Keratinocyte (primary cell): ENCODE results near the gene NES. TPM values are rescaled to one million over a fixed set of nuclear protein-coding genes. Genes with fewer than 3 reads are reported as not detected.

ENCODE experiments used
- DNase-seq: peaks from one replicate; pipeline ENCODE4 v3.0.0-alpha.2; 2011; ENCODE audit warnings: low read depth, missing footprints, low spot score
- FAIRE-seq: peaks from 2 replicates; lab custom pipeline; 2011; peaks lifted over from hg19 to GRCh38; lab: Jason Lieb, UNC
- H2AFZ ChIP-seq: 2 replicates; pipeline ENCODE4 v1.6.0; 2012; ENCODE audit warnings: low read length, control low read depth, inconsistent platforms; ENCODE audit not compliant: control insufficient read depth
- H3K27ac ChIP-seq: 2 replicates; pipeline ENCODE4 v1.5.1; 2011; ENCODE audit warnings: low read length; ENCODE audit not compliant: control insufficient read depth, insufficient read depth
- H3K27me3 ChIP-seq: 3 replicates; pipeline ENCODE4 v1.6.0; 2011; ENCODE audit warnings: low read length; ENCODE audit not compliant: control insufficient read depth, insufficient read depth; ENCODE audit errors: extremely low read depth
- H3K36me3 ChIP-seq, 2 experiments: 2 replicates in 1 of 2; 3 replicates in 1 of 2; pipeline ENCODE4 v1.5.1; 2011; ENCODE audit warnings: low read length in 2 of 2, mild to moderate bottlenecking in 1 of 2; ENCODE audit not compliant: control insufficient read depth in 2 of 2, insufficient read depth in 2 of 2; ENCODE audit errors: extremely low read depth in 1 of 2
- H3K4me1 ChIP-seq: 3 replicates; pipeline ENCODE4 v1.5.1; 2011; ENCODE audit warnings: low read length; ENCODE audit not compliant: control insufficient read depth, insufficient read depth; ENCODE audit errors: extremely low read depth
- H3K4me2 ChIP-seq: 3 replicates; pipeline ENCODE4 v1.6.0; 2011; ENCODE audit warnings: low read depth, low read length; ENCODE audit not compliant: control insufficient read depth, insufficient read depth; ENCODE audit errors: extremely low read depth
- H3K4me3 ChIP-seq, 3 experiments: fragments of 200-600 bp in 1 of 3; sonication (generic) in 1 of 3; 2 replicates in 2 of 3; 3 replicates in 1 of 3; pipeline ENCODE4 v1.5.1; 2011 to 2016; ENCODE audit warnings: low read length in 3 of 3, mild to moderate bottlenecking in 3 of 3, control low read depth in 2 of 3, inconsistent platforms in 1 of 3, low read depth in 1 of 3, mixed read lengths in 1 of 3, mixed run types in 1 of 3, moderate library complexity in 1 of 3; ENCODE audit not compliant: control insufficient read depth in 2 of 3, insufficient read depth in 2 of 3; ENCODE audit errors: extremely low read depth in 1 of 3
- H3K79me2 ChIP-seq: 2 replicates; pipeline ENCODE4 v1.6.0; 2012; ENCODE audit warnings: low read length; ENCODE audit not compliant: control insufficient read depth, insufficient read depth
- H3K9ac ChIP-seq: 3 replicates; pipeline ENCODE4 v1.6.0; 2011; ENCODE audit warnings: low read length; ENCODE audit not compliant: control insufficient read depth, insufficient read depth; ENCODE audit errors: extremely low read depth
- H3K9me1 ChIP-seq: 3 replicates; pipeline ENCODE4 v1.6.0; 2011; ENCODE audit warnings: low read length; ENCODE audit not compliant: control insufficient read depth, insufficient read depth; ENCODE audit errors: extremely low read depth
- H3K9me3 ChIP-seq: 2 replicates; pipeline ENCODE4 v1.5.1; 2012; ENCODE audit warnings: low read depth, low read length; ENCODE audit not compliant: control insufficient read depth
- H4K20me1 ChIP-seq: 3 replicates; pipeline ENCODE4 v1.6.0; 2011; ENCODE audit warnings: low read length; ENCODE audit not compliant: control insufficient read depth, insufficient read depth; ENCODE audit errors: extremely low read depth
- CTCF ChIP-seq, 3 experiments: IDR thresholded peaks in 1 of 3; conservative IDR thresholded peaks in 1 of 3; optimal IDR thresholded peaks in 1 of 3; 2 replicates in 2 of 3; 3 replicates in 1 of 3; pipeline versions ENCODE3 to v1.5.1; 2011; ENCODE audit warnings: low read length in 3 of 3, mild to moderate bottlenecking in 3 of 3, moderate library complexity in 2 of 3, control low read depth in 1 of 3, inconsistent platforms in 1 of 3; ENCODE audit not compliant: insufficient read depth in 2 of 3; ENCODE audit errors: extremely low read depth in 1 of 3
- EZH2 ChIP-seq: IDR thresholded peaks from one replicate; pipeline ENCODE4 v1.6.1; 2012; ENCODE audit warnings: inconsistent platforms, mild to moderate bottlenecking, low read length, moderate library complexity
- dilution Hi-C: fragments of 300-500 bp; cut with MboI; formaldehyde crosslinking; loops from one replicate; pipeline ENCODE4 v1.7.0; 2020; ENCODE audit warnings: low sequenced_read_pairs; ENCODE audit not compliant: extremely low pct_ligation_motif_present
- polyA plus RNA-seq, 5 experiments: library from polyadenylated mRNA; depleted of rRNA in 3 of 5; stranded (reverse) in 3 of 5; stranded (forward) in 1 of 5; unstranded in 1 of 5; fragments of >200 nt; gene quantifications; 1 replicate in 1 of 5; 2 replicates in 3 of 5; 3 replicates in 1 of 5; pipeline versions ENCODE4 v1.2.1 to v1.2.3, GENCODE V29; 2011 to 2012; ENCODE audit warnings: missing spikeins in 2 of 5, low read depth in 1 of 5, low replicate concordance in 1 of 5

The NES gene
- polyA plus RNA-seq, 1 donor (not counting 4 experiments of a cell fraction or from before 2014, with no cell fraction given), result not detected

GRCh38 chr1:156652131-156652991 lies 24.8 kb downstream of the NES start:
- Histone ChIP-seq H4K20me1 (peaks cover 7% of the 10 kb centered on the region), H3K27me3 (peaks cover 61% of the 10 kb centered on the region), H3K9me3 (no peaks in the 10 kb centered on the region), H3K4me3 (no peak overlapping the region), H2AFZ (no peak overlapping the region), H3K9me1 (no peaks in the 10 kb centered on the region), H3K79me2 (no peaks in the 10 kb centered on the region), H3K9ac (no peak overlapping the region), H3K4me1 (peaks cover 4% of the 10 kb centered on the region), H3K27ac (no peak overlapping the region), H3K4me2 (no peak overlapping the region), H3K36me3 (no peaks in the 10 kb centered on the region)
- DNase-seq, result no peak
- no peak for FAIRE-seq
- dilution Hi-C loops, result no loop called here
- TF ChIP-seq CTCF (optimal IDR thresholded peaks at IDR 0.05 in 1 of 3, IDR thresholded peaks at IDR 0.05 in 1 of 3, conservative IDR thresholded peaks at IDR 0.05 in 1 of 3; ENCODE audit: extremely low read depth in 1 of 3, insufficient read depth in 2 of 3, low read length in 3 of 3), result no peak
- no peak for TF ChIP-seq EZH2

- Histone ChIP-seq H3K9me3 (no peaks in the 10 kb centered on the region), H3K4me2 (no peak overlapping the region), H3K9ac (no peak overlapping the region), H3K36me3 (no peaks in the 10 kb centered on the region), H3K4me1 (no peaks in the 10 kb centered on the region), H3K27ac (no peak overlapping the region), H3K9me1 (no peaks in the 10 kb centered on the region), H3K4me3 (no peak overlapping the region), H4K20me1 (peaks cover 3% of the 10 kb centered on the region), H2AFZ (no peak overlapping the region), H3K27me3 (peaks cover 66% of the 10 kb centered on the region), H3K79me2 (no peaks in the 10 kb centered on the region)
- DNase-seq, result no peak
- FAIRE-seq, result no peak
- TF ChIP-seq EZH2 (no peak), CTCF (optimal IDR thresholded peaks at IDR 0.05 in 1 of 3, IDR thresholded peaks at IDR 0.05 in 1 of 3, conservative IDR thresholded peaks at IDR 0.05 in 1 of 3; ENCODE audit: extremely low read depth in 1 of 3, insufficient read depth in 2 of 3, low read length in 3 of 3) (no peak)
- dilution Hi-C loops, result no loop called here
Measured at GRCh38 chr1:156648951-156649350, 28.3 kb downstream of the NES start.
